K562 (cell line): ENCODE results near the gene ARPC4. TPM values are rescaled to one million over a fixed set of nuclear protein-coding genes. Genes with fewer than 3 reads are reported as not detected.

Experiments
- BCOR ChIP-seq: fragments of 450-650 bp; IDR thresholded peaks from 2 replicates; pipeline ENCODE4 v1.6.1; 2016
- C11orf30 ChIP-seq: fragments of 450-650 bp; IDR thresholded peaks from 2 replicates; pipeline ENCODE4 v1.6.1; 2016; ENCODE audit warnings: low read depth, mild to moderate bottlenecking
- CBX1 ChIP-seq: sonication (generic); IDR thresholded peaks from 2 replicates; pipeline ENCODE4 v1.6.1; 2016; ENCODE audit warnings: antibody characterized with exemption, low read depth, mild to moderate bottlenecking
- EGR1 ChIP-seq: fragments of 450-650 bp; conservative IDR thresholded peaks from 2 replicates; pipeline ENCODE4 v1.6.1; 2017; ENCODE audit warnings: mild to moderate bottlenecking
- HNRNPL ChIP-seq: fragments of 200-400 bp; formaldehyde crosslinking; IDR thresholded peaks from 2 replicates; pipeline ENCODE4 v1.6.1; 2017; ENCODE audit warnings: low read depth, mild to moderate bottlenecking, low read length
- KAT2B ChIP-seq: IDR thresholded peaks from one replicate; pipeline ENCODE4 v1.6.1; 2012; ENCODE audit warnings: low read depth, mild to moderate bottlenecking, control low read depth, inconsistent platforms, low read length, moderate library complexity
- NFRKB ChIP-seq: fragments of 450-650 bp; IDR thresholded peaks from 2 replicates; pipeline ENCODE4 v1.6.1; 2016; ENCODE audit warnings: low read depth
- NFYB ChIP-seq: IDR thresholded peaks from 2 replicates; pipeline ENCODE4 v1.6.1; 2011; ENCODE audit warnings: mild to moderate bottlenecking, moderate library complexity; ENCODE audit not compliant: insufficient read length; ENCODE audit errors: extremely low read depth
- NR1H2 ChIP-seq: sonication (generic); formaldehyde crosslinking; IDR thresholded peaks from 2 replicates; pipeline ENCODE4 v1.4.0; 2020; ENCODE audit warnings: mild to moderate bottlenecking, missing genetic modification reagents
- RBM34 ChIP-seq: fragments of 200-400 bp; formaldehyde crosslinking; IDR thresholded peaks from 2 replicates; pipeline ENCODE4 v1.6.1; 2018; ENCODE audit warnings: low read length, borderline replicate concordance; ENCODE audit not compliant: insufficient read depth
- SOX6 ChIP-seq: fragments of 450-650 bp; IDR thresholded peaks from 2 replicates; pipeline ENCODE4 v1.6.1; 2014; ENCODE audit warnings: mild to moderate bottlenecking
- ZFP1 ChIP-seq: fragments of 450-650 bp; formaldehyde crosslinking; IDR thresholded peaks from 2 replicates; pipeline ENCODE4 v1.4.0; 2020; ENCODE audit warnings: mild to moderate bottlenecking, mixed read lengths
- ZFPM2 ChIP-seq: fragments of 250-450 bp; sonication (Bioruptor Pico); IDR thresholded peaks from 2 replicates; pipeline ENCODE4 v1.5.1; 2022; ENCODE audit warnings: mild to moderate bottlenecking
- ZNF551 ChIP-seq: fragments of 250-450 bp; sonication (Bioruptor Pico); IDR thresholded peaks from 2 replicates; pipeline ENCODE4 v1.5.0; 2021; ENCODE audit warnings: mild to moderate bottlenecking, moderate library complexity
- polyA plus RNA-seq, 8 experiments: library from polyadenylated mRNA; depleted of rRNA in 4 of 8; stranded (reverse) in 5 of 8; unstranded in 3 of 8; fragments of >200 nt; fragmentation: Nextera tagmentation in 2 of 8; fragmentation: Illumina TruSeq in 1 of 8; extraction: Ambion mirVana in 2 of 8; extraction: Trizol in 1 of 8; gene quantifications; 2 replicates each; pipeline versions ENCODE4 v1.2.1 to v1.2.3, GENCODE V29; 2011 to 2014; ENCODE audit warnings: inconsistent platforms in 1 of 8, missing spikeins in 1 of 8
- total RNA-seq, 7 experiments: library from RNA; depleted of rRNA in 6 of 7; stranded (reverse); fragments of >200 nt in 6 of 7; fragmentation: Illumina TruSeq in 2 of 7; extraction: Trizol in 2 of 7; gene quantifications; 2 replicates each; pipeline versions ENCODE4 v1.2.1 to v1.2.3, GENCODE V29; 2011 to 2021; ENCODE audit warnings: low replicate concordance in 1 of 7
- TF ChIP-seq, protein P1 (sequence below), 2 experiments: IDR thresholded peaks in 1 of 2; conservative IDR thresholded peaks in 1 of 2; 2 replicates each; pipeline ENCODE4 v1.6.1; 2016; ENCODE audit warnings: low read depth in 2 of 2, mild to moderate bottlenecking in 1 of 2, missing compliant biosample characterization in 1 of 2, missing genetic modification characterization in 1 of 2, moderate library complexity in 1 of 2
- TF ChIP-seq, protein P2 (sequence below): fragments of 450-650 bp; IDR thresholded peaks from 2 replicates; pipeline ENCODE4 v1.6.1; 2017; ENCODE audit warnings: antibody characterized with exemption, mild to moderate bottlenecking
- TF ChIP-seq, protein P3 (sequence below): fragments of 250-450 bp; sonication (Bioruptor Pico); IDR thresholded peaks from 2 replicates; pipeline ENCODE4 v1.4.0; 2020; ENCODE audit warnings: mild to moderate bottlenecking, moderate library complexity, borderline replicate concordance

Gene ARPC4
- total and polyA plus RNA-seq, 9 of the 15 experiments (the other 6 are each of a cell fraction or from before 2014, with no cell fraction given), result 20.1 to 153 (median 119) TPM

GRCh38 chr3:9749296-9749644 lies 43.6 kb upstream of the ARPC4 start (continued):
- TF ChIP-seq, protein P1, sequence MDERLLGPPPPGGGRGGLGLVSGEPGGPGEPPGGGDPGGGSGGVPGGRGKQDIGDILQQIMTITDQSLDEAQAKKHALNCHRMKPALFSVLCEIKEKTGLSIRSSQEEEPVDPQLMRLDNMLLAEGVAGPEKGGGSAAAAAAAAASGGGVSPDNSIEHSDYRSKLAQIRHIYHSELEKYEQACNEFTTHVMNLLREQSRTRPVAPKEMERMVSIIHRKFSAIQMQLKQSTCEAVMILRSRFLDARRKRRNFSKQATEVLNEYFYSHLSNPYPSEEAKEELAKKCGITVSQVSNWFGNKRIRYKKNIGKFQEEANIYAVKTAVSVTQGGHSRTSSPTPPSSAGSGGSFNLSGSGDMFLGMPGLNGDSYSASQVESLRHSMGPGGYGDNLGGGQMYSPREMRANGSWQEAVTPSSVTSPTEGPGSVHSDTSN (CRISPR knock-in tag; IDR thresholded peaks at IDR 0.05; ENCODE audit: low read depth), result no peak
- TF ChIP-seq, protein P1 (tag; conservative IDR thresholded peaks at IDR 0.05; ENCODE audit: low read depth), result no peak
- TF ChIP-seq RBM34, result no peak
- TF ChIP-seq CBX1, result no peak; the same call in 1 of the 2 replicates
- no peak for TF ChIP-seq HNRNPL
- TF ChIP-seq, protein P2, sequence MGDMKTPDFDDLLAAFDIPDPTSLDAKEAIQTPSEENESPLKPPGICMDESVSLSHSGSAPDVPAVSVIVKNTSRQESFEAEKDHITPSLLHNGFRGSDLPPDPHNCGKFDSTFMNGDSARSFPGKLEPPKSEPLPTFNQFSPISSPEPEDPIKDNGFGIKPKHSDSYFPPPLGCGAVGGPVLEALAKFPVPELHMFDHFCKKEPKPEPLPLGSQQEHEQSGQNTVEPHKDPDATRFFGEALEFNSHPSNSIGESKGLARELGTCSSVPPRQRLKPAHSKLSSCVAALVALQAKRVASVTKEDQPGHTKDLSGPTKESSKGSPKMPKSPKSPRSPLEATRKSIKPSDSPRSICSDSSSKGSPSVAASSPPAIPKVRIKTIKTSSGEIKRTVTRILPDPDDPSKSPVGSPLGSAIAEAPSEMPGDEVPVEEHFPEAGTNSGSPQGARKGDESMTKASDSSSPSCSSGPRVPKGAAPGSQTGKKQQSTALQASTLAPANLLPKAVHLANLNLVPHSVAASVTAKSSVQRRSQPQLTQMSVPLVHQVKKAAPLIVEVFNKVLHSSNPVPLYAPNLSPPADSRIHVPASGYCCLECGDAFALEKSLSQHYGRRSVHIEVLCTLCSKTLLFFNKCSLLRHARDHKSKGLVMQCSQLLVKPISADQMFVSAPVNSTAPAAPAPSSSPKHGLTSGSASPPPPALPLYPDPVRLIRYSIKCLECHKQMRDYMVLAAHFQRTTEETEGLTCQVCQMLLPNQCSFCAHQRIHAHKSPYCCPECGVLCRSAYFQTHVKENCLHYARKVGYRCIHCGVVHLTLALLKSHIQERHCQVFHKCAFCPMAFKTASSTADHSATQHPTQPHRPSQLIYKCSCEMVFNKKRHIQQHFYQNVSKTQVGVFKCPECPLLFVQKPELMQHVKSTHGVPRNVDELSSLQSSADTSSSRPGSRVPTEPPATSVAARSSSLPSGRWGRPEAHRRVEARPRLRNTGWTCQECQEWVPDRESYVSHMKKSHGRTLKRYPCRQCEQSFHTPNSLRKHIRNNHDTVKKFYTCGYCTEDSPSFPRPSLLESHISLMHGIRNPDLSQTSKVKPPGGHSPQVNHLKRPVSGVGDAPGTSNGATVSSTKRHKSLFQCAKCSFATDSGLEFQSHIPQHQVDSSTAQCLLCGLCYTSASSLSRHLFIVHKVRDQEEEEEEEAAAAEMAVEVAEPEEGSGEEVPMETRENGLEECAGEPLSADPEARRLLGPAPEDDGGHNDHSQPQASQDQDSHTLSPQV, result 0 out of 2 replicates have a peak, but pooled peaks have one; percentile 21
- TF ChIP-seq SOX6, result no peak
- TF ChIP-seq ZNF551 (CRISPR knock-in tag), result no peak
- TF ChIP-seq, protein P3, sequence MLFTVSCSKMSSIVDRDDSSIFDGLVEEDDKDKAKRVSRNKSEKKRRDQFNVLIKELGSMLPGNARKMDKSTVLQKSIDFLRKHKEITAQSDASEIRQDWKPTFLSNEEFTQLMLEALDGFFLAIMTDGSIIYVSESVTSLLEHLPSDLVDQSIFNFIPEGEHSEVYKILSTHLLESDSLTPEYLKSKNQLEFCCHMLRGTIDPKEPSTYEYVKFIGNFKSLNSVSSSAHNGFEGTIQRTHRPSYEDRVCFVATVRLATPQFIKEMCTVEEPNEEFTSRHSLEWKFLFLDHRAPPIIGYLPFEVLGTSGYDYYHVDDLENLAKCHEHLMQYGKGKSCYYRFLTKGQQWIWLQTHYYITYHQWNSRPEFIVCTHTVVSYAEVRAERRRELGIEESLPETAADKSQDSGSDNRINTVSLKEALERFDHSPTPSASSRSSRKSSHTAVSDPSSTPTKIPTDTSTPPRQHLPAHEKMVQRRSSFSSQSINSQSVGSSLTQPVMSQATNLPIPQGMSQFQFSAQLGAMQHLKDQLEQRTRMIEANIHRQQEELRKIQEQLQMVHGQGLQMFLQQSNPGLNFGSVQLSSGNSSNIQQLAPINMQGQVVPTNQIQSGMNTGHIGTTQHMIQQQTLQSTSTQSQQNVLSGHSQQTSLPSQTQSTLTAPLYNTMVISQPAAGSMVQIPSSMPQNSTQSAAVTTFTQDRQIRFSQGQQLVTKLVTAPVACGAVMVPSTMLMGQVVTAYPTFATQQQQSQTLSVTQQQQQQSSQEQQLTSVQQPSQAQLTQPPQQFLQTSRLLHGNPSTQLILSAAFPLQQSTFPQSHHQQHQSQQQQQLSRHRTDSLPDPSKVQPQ (CRISPR knock-in tag), result no peak
- TF ChIP-seq BCOR, result no peak
- TF ChIP-seq KAT2B, result no peak
- TF ChIP-seq C11orf30, result no peak
- TF ChIP-seq NFRKB, result no peak
- TF ChIP-seq ZFPM2 (CRISPR knock-in tag), result no peak
- TF ChIP-seq NR1H2 (CRISPR knock-in tag), result no peak
- no peak for TF ChIP-seq EGR1
- TF ChIP-seq ZFP1 (CRISPR knock-in tag), result no peak
- TF ChIP-seq NFYB, result no peak
